ENCODE data around the gene ITGB2. TPM values are rescaled to one million over a fixed set of nuclear protein-coding genes. Genes with fewer than 3 reads are reported as not detected.

The ITGB2 gene
- total and polyA plus RNA-seq, 12 donors: 6.3 to 249 (median 98.9) TPM

DNA sequence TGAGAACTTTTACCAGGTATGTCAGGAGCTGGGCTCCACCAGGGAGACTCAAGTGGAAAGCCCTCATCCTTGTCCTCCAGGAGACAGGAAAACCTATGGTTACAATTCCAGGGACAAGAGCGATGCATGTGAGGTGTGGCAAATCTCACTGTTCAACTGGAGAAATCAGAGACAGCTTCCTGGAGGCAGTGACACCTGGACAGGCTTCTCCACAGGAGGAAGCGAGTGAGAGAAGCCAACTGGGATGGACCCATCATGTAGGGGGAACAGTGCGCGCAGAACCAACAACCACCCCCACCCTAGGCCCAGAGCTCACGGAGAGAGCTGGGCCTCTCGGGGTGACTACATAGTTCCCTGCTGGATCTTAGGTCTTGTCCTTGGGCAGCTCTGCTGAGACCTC lies 13.6 kb upstream of the ITGB2 start:
- Histone ChIP-seq H3K4me1 (replicated peaks in 1 of 2) (peaks cover 17 to 25% of the 10 kb centered on the region in 2 donors), H3K9me3 (replicated peaks in 1 of 3) (no peaks in the 10 kb centered on the region), H3K36me3 (replicated peaks in 1 of 2) (no peaks in the 10 kb centered on the region), H3K27me3 (peaks cover 13% of the 10 kb centered on the region), H3K27ac (no peak overlapping the region), H3K4me3 (no peak overlapping the region)
- intact Hi-C loops (cut with DNase I): loop anchor here in 1 of 2 donors (5.0 kb wide), 1 partner anchor 37 kb away; no protein-coding TSS in a partner anchor
- DNase-seq: no peak
- TF ChIP-seq, protein P1, sequence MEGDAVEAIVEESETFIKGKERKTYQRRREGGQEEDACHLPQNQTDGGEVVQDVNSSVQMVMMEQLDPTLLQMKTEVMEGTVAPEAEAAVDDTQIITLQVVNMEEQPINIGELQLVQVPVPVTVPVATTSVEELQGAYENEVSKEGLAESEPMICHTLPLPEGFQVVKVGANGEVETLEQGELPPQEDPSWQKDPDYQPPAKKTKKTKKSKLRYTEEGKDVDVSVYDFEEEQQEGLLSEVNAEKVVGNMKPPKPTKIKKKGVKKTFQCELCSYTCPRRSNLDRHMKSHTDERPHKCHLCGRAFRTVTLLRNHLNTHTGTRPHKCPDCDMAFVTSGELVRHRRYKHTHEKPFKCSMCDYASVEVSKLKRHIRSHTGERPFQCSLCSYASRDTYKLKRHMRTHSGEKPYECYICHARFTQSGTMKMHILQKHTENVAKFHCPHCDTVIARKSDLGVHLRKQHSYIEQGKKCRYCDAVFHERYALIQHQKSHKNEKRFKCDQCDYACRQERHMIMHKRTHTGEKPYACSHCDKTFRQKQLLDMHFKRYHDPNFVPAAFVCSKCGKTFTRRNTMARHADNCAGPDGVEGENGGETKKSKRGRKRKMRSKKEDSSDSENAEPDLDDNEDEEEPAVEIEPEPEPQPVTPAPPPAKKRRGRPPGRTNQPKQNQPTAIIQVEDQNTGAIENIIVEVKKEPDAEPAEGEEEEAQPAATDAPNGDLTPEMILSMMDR (IDR thresholded peaks at IDR 0.05): no peak
- TF ChIP-seq POLR2A (IDR thresholded peaks at IDR 0.05): no peak
- 87 to 97% (median 95%) methylated on average over 4 to 6 of the region's 6 CpGs for WGBS, 4 donors

DNA sequence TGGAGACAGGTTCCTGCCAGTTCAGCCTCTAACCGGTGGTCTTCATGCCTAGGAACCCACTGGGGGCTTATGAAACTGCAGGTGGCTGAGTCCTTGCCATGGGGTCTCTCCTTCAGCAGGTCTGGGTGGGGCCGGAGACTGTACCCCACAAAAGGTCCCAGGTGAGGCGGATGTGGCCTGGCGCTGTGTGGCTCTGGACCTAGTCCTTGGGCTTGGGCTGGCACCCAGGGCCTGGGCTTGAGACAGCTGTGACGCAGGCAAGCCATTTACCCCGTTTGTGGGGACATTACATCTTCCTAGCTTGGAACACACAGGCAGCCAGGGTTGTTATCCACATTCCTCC lies 13.2 kb upstream of the ITGB2 start:
- H3K4me1 ChIP-seq (replicated peaks in 1 of 2): peaks cover 17 to 23% of the 10 kb centered on the region in 2 donors
- intact Hi-C loops (cut with DNase I): loop anchor here in 1 of 2 donors (5.0 kb wide), 1 partner anchor 37 kb away; no protein-coding TSS in a partner anchor
- no peak overlapping the region for H3K27ac ChIP-seq
- 73 to 91% (median 86%) methylated on average over 2 to 6 of the region's 6 CpGs for WGBS, 4 donors
- no peaks in the 10 kb centered on the region for H3K9me3 ChIP-seq (replicated peaks in 1 of 3)
- H3K27me3 ChIP-seq: peaks cover 13% of the 10 kb centered on the region
- DNase-seq: no peak
- no peak for TF ChIP-seq POLR2A (IDR thresholded peaks at IDR 0.05)
- no peaks in the 10 kb centered on the region for H3K36me3 ChIP-seq (replicated peaks in 1 of 2)
- H3K4me3 ChIP-seq: no peak overlapping the region

- H3K4me3 ChIP-seq: no peak overlapping the region
- no peaks in the 10 kb centered on the region for H3K9me3 ChIP-seq (replicated peaks in 1 of 3)
- H3K36me3 ChIP-seq (replicated peaks in 1 of 2): no peaks in the 10 kb centered on the region
- peaks cover 17 to 23% of the 10 kb centered on the region in 2 donors for H3K4me1 ChIP-seq (replicated peaks in 1 of 2)
- 73 to 82% (median 77%) methylated on average over 14 to 25 of the region's 25 CpGs for WGBS, 4 donors
- H3K27me3 ChIP-seq: peaks cover 13% of the 10 kb centered on the region
- no peak overlapping the region for H3K27ac ChIP-seq
- TF ChIP-seq, protein P1 (IDR thresholded peaks at IDR 0.05): no peak
- no peak for TF ChIP-seq POLR2A (IDR thresholded peaks at IDR 0.05)
- no peak for DNase-seq
- intact Hi-C loops (cut with DNase I): loop anchor here in 1 of 2 donors (5.0 kb wide), 1 partner anchor 36 kb away; no protein-coding TSS in a partner anchor
These were observed 12.7 kb upstream of the ITGB2 start for GRCh38 chr21:44933199-44933917.

DNA sequence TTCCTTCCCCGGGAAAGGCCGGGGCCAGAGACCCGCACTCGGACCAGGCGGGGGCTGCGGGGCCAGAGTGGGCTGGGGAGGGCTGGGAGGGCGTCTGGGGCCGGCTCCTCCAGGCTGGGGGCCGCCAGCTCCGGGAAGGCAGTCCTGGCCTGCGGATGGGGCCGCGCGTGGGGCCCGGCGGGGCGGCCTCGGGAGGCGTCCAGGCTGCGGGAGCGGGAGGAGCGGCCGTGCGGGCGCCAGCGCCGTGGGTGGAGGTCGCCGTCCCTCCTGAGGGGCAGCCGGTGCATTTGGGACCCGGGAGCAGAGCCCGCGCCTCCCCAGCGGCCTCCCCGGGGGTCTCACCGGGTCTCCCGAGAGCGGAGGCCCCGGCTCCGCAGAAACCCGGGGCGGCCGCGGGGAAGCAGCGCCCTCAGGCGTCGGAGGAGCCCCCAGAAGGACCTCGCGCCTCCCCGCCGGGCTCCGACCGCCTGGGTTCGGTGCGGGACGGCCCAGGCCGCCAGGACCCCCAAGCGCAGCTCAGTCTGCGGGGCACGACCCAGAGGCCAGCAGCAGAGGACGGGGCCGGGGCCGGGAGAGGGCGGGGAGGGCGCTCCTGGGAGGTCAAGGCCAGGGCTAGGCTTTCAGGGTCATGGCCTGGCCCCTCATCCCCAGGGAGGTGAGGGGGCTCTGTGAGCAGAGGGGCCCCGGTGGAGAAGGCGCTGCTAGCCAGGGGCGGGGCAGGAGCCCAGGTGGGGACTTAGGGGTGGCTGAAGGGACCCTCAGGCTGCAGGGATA lies 11.9 kb upstream of the ITGB2 start:
- Histone ChIP-seq H3K27me3 (peaks cover 13% of the 10 kb centered on the region), H3K4me1 (replicated peaks in 1 of 2) (peaks cover 17 to 28% of the 10 kb centered on the region in 2 donors), H3K27ac (no peak overlapping the region), H3K4me3 (peak overlapping the region in 2 of 4 donors; percentile 19 to 48), H3K9me3 (replicated peaks in 1 of 3) (no peaks in the 10 kb centered on the region), H3K36me3 (replicated peaks in 1 of 2) (no peaks in the 10 kb centered on the region)
- DNase-seq: peak in 1 of 7 donors; percentile 31
- 0 to 3% (median 1%) methylated on average over 2 to 68 of the region's 68 CpGs for WGBS, 4 donors
- intact Hi-C loops (cut with DNase I): loop anchor here in 1 of 2 donors (5.0 kb wide), 1 partner anchor 35 kb away; no protein-coding TSS in a partner anchor
- TF ChIP-seq, protein P1 (IDR thresholded peaks at IDR 0.05): peak in 5 of 6 experiments; percentile 7 to 52 (median 26)
- no peak for TF ChIP-seq POLR2A (IDR thresholded peaks at IDR 0.05)
